Myocyte (in vitro differentiated cells): ENCODE data around the gene PTH2R. TPM values are rescaled to one million over a fixed set of nuclear protein-coding genes. Genes with fewer than 3 reads are reported as not detected.
A peak's percentile ranks its signal among the peaks of the same experiment; 100 is the strongest.
"Not testable (repeated sequence)": the region's sequence is repeated elsewhere in the genome, so short reads cannot be mapped to it uniquely, and the experiment has no call there.

ENCODE experiments used
- DNase-seq: peaks from one replicate; pipeline ENCODE4 v3.0.0-alpha.2; 2012; ENCODE audit warnings: low read depth
- total RNA-seq: library from RNA; depleted of rRNA; stranded (reverse); fragments of >200 nt; gene quantifications from 2 replicates; pipeline ENCODE4 v1.2.3, GENCODE V29; 2014

PTH2R gene
- total RNA-seq, 1 donor from 2014 or later, result not detected

DNA sequence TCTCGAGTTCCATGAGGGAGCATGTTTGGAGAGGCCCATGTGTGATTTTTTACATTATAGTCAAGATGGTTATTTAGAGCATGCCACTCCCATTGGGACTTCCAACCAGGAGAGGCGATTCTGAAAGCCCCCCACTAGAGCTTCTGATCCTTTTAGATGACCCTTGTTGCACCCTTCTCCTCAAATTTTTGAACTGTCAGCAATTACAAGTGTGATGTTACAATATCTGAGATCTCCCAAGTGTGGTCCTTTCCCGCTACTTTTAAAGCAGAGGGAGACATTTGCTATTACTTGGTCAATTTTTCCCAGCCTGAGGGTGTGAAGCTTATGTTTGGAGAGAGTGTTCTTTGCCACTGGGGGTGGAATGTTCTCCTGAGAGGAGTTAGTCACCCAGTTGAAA is 16.7 kb upstream of the PTH2R start:
- DNase-seq, result no peak

DNA sequence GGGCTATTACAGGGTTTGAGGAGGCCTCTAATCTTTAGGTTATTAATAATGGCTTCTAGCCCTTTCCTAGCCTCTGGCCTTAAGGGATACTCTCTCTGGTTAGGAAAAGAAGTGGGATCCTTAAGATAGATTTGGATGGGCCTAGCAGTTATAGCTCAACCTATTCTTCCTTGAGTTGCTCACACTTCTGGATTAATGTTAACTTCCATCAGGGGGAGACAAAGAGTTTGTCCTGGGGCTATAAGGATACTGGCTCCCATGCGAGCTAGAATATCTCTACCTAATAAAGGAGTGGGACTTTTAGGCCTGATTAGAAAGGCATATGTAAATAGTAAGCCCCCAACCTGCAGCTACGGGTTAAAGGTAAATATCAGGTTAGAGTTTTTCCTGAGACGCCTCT is 14.3 kb upstream of the PTH2R start:
- DNase-seq, result no peak

DNA sequence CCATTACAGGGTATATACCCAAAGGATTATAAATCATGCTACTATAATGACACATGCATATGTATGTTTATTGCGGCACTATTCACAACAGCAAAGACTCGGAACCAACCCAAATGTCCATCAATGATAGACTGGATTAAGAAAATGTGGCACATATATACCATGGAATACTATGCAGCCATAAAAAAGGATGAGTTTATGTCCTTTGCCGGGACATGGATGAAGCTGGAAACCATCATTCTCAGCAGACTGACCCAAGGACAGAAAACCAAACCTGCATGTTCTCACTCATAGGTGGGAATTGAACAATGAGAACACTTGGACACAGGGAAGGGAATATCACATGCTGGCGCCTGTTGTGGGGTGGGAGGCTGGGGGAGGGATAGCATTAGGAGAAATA is 9.8 kb upstream of the PTH2R start:
- DNase-seq, result not testable (repeated sequence)

DNA sequence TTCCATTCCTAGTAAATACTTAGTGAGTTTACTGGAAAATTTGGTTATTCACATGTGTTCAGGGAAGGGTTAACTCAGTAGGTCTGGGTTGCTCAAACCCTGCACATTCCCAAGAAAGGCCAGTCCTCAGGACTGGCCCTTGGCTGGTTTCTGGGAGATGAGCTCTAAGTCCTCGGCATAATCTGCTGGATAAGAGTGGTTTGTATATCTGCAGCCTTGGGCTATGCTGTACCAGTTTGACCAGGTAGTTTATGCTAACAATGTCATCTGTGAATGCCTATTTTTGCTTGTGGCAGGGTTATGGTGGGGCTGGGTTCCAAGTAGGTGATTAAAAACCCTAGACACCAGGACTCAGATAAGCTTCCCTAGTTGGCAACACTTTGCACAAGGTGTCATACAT is 7.4 kb upstream of the PTH2R start:
- DNase-seq, result no peak

DNA sequence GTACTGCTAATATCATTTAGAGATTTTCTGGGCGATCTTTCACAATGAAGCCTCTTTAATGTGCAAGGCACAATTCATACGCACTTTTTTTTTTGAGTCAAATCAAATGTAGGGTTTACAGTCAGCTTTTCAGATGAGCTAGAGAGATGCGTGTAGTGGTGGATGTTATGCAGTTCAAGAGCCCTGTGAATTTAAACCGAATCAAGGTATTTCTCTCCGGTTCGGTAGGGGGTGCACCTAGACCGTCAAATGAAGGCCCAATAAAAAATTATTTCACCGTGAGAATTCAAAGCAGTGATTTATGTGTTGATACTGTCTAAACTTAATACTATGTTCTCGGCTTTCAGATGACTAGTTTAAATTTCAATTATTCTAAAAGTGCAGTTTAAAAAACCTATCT is 1.1 kb downstream of the PTH2R start:
- peak; percentile 10 for DNase-seq

DNA sequence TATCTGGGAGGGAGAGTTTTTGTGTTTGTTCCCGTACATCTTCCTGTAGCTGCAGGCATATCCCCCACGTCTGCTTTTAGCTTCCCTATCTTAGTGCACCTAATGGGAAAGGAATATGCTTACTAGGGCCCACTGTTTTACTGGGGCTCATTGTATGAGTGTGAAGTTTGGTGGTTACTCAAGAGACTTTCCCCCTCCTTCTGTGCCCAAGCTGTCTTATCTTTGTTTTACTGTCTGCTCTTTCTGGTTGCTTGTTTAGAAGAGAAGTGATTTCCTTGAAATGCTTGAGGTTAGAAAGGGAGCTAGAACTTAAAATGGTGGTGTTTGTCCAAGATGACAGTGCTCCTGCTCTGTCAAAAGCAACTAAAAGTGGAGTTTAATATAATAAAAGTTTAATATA is 7.3 kb downstream of the PTH2R start:
- DNase-seq, result no peak

DNA sequence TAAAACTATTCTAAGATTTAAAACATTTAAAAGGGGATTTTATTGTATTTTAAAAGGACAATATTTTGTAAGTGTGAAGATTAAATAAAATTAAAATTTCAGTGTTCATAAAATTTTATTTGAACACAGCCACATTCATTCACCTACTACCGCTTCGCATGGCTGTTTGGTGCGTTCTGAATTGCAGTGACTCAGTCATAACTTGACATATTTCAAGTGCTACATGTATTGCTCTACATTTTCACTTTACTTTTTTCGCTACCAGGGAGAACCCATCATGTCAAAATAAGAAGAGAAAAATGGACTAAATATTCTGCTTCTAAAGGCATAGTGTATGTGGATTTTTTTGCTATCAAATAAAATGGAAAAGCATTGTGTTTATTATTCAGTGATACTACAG is 8.7 kb downstream of the PTH2R start:
- no peak for DNase-seq

DNA sequence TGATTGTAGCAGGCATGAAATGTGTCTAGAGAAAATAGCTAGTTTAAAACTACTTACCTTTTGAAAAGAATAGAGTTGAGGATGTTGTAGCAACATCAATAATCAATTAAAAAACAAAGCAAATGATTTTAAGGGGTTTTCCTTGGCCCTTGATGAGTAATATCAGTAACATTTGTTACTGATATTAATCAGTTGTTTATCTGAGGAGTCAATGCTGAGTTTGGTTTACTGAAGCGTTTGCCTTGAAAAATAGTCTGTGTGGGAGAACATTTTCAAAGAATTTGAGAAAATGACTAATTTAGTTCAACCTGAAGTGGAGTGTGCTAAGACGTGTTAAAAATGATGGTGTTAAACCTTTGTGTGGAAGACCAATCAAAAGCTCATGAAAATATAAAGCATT is 9.3 kb downstream of the PTH2R start:
- DNase-seq, result no peak

DNA sequence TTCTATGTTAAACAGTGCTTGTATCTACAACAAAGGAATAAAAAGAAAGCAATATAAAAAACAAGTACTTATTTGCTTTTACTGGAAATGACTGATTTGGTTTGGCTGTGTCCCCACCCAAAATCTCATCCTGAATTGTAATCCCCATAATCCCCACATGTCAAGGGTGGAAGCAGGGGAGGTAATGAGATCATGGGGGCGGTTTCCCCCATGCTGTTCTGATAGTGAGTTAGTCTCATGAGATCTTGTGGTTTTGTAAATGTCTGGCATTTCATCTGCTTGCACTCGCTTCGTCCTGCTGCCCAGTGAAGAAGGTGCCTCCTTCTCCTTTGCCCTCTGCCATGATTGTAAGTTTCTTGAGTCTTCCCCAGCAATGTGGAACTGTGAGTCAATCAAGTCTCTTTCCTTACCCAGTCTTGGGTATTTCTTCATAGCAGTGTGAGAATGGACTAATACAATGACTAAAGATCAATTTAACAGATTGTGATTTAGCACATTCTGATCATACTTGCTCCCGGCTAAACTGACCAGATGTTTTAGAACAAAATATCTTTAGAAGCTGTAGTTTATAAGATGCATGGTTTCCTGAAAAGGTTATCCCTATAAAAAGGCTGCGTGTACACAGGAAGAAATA is 19.9 kb downstream of the PTH2R start:
- peak; percentile 2 for DNase-seq

DNA sequence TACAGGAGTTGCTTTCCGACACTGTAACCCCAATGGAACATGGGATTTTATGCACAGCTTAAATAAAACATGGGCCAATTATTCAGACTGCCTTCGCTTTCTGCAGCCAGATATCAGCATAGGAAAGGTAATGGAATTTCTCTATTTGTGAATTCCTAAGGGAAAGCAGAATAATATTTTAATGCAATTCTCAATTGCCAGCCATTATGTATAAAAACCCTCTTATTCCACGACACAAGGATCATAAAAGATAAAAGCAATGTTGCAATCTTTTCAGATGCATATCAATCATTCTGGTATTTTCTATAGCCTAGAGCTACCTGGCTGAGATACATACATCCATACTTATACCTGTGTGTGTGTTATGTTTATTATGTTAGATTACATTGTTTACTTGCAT is 31.2 kb downstream of the PTH2R start:
- DNase-seq, result no peak

DNA sequence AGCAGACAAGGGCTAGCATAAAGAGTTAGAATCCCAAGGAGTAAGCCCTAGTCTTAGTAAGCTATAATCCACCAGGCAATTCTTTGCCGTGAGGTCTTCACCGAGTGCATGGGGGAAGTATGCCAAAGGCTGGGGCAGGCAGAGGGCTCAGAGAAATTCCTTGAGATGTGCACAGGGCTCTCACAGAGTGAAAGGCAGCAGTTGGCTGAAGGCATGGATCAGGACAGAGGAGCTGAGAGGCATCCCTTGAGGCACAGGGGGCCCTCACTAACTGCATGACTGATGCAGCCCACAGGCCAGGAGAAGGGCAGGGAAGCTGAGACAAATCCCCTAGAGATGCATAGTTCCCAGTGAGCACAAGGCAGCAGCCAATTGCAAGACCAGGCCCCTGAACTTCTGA is 34.1 kb downstream of the PTH2R start:
- no peak for DNase-seq

DNA sequence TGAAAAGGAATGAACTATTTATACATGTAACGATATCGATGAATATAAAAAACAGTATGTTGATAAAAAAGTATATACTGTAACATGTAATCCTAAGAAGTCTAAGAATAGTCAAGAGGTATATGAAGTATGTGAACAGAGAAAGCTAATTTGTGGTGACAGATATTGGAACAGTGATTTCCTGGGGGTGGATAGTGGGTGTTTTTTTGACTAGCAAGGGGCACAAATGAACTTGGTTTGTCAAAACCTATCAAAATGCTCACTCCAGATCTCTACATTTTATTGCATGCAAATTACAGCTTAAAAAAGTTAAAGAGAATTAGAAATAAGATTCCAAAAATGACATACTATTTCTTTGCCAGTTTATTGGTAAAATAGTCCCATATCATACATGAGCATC is 35.4 kb downstream of the PTH2R start:
- no peak for DNase-seq

DNA sequence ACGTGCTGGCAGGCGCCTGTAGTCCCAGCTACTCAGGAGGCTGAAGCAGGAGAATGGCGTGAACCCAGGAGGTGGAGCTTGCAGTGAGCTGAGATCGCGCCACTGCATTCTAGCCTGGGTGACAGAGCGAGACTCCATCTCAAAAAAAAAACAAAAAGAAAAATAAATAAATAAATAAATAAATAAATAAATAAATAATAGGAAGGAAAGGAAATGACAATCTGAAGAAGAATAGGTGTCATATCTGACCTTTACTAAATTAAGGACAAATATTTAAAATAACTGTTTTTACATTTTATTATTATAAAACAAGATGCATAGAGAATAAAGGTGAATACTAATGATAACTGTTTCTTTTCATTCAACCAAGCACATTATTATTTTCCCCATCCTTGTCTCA is 40.9 kb downstream of the PTH2R start:
- not testable (repeated sequence) for DNase-seq

DNA sequence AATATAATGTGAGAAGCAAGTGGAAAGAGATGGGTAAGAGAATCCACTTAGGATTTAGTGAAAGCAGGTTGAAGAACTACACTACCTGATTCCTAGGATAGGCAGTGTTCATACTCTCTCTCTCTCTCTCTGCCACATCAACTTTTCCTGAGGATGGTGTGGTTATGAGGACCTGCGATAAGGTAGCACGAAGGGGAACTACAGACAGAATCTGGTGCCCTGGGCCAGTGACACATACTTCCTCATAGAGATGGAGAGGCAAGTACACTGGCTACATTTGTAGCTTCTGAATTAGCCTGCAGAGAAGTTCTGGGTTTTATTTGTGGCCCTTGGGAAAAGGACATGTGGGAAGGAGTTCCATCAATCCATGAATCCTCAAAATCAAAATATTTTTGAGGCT is 44.5 kb downstream of the PTH2R start:
- DNase-seq, result no peak

DNA sequence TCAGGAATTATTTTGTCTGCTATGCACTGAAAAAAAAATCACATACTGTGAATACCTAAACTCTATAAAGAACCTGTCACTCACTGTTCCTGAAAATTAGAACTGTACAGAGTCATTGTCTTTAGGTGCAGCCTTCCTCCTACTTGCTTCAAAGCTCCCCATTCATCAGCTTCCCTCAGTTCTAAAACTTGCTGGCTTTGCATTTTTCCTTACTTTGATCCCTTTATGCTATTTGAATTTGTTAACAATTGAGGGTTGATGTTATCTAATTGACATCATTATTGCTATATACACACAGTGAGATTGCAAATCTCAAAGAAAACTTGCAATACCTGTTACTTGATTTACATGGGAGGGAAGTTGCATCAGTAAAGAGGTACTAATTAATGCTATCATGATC is 48.3 kb downstream of the PTH2R start:
- DNase-seq, result no peak

DNA sequence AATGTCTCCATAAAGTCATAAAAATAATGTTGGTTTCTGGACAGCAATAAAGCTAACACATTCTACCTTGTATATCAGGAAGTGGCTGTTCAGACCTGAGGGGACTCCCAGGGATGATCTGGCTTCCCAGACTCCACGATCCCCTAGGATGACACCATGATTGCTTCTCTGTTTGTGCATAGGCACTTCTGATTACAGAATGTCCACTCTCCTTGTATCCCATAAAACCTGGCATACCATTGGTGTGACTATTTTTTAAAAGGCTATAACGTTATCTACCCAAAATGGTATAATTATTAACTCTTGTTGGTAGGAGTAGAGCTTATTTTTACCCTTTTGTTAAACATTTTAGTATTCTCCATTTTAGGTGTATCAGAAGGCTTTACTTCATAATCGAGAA is 57.1 kb downstream of the PTH2R start:
- DNase-seq, result no peak

DNA sequence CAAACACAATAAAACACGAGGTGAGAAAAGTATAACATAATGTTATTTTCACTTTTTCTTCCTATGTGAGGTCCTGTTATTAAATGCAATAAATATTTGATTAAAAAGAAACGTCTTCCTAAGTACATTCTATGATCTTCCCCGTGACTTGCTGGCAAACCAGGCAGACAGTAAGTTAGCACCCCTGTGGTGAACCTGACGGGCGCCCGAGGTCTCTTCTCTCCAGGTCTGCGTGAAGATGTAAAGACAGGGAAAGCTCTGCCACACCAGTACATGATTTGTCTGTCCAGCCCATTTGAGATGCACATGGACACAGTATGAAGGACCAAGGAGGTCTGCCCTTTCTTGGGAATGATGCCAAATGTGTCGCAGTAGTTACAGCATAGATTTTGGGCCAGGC is 57.6 kb downstream of the PTH2R start:
- DNase-seq, result no peak

DNA sequence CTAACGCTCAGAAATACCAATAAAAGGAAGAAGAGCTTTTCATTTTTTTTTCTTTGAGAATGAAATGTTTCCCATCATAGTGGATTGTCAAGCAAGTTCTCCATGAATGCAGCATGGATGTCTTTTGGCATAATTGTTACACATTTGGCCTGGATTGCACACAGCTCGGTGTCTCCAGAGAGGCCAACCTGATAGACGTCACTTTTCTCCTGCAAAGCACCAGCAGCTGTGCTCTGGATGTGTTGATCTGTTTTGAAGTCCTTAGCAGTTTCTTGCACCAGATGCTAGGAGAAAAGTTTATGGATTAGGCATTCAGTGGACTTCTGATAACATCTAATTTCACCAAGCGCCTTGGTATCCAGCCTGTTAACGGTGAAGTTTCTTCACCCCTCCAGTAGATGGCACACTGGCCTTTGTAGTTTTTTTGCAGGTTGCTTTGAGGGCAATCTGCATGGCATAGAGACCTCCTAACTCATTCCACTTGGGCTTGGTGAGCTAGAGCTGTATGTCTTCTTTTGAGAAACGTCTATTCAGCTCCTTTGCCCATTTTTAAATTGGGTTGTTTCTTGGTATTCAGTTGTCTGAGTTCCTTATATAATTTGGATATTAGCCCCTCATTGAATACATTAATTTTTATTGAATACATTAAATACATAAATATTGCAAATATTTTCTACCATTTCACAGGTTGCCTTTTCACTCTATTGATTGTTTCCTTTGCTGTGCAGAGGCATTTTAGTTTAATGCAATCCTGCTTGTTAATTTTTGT is 59.7 kb downstream of the PTH2R start:
- peak; percentile 24 for DNase-seq

DNA sequence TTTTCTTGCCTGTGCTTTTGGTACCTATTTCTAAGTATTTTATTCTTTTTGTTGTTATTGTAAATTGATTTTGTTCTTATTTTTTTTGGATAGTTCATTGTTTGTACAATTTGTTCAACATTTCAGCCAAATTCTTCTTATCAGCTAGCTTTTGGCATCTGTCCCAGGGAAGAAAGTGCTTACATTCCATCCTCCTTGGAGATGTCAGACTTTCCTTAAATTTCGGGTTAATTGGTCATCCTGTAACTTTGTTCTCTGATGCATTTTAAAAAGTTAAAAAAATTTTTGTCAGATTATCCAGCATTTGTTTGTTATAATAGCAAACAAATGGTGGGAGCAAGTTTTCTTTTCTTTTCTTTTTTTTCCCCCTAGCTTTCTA is 60.3 kb downstream of the PTH2R start:
- DNase-seq, result no peak

DNA sequence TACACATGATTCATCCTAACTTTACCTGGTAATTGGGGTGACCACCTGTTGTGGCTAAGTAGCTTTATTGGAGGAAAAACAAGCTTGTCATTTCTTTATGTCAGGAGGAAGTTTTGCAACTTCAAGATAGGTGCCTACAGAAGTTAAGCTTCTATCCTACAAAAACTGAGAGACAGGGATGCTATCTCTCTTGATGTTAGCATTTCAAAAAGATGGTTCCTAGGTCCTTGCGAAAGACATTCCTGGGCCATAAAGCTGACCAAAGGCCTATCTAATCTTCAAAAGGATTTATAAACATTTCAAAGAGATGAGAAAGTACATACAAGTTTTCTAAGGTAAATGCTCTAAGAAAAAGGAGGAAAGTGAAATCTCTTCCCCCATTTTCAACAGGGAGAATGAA is 61.0 kb downstream of the PTH2R start:
- DNase-seq, result no peak

DNA sequence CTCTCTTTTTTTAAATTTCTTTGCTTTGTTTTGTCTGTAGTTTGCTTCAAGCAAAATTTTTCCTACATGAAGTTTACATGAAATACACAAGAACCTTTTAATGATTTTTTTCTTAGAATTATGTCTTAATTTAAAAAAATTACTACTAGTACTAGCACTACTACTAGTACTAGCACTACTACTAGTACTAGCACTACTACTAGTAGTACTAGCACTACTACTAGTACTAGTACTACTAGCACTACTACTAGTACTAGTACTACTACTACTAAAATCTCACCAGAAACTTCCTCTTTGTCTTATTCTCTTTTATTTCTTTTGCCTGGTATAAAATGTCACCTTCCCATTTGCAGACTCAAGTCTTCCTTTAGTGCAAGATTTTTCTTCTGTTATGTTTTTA is 71.1 kb downstream of the PTH2R start:
- DNase-seq, result no peak

DNA sequence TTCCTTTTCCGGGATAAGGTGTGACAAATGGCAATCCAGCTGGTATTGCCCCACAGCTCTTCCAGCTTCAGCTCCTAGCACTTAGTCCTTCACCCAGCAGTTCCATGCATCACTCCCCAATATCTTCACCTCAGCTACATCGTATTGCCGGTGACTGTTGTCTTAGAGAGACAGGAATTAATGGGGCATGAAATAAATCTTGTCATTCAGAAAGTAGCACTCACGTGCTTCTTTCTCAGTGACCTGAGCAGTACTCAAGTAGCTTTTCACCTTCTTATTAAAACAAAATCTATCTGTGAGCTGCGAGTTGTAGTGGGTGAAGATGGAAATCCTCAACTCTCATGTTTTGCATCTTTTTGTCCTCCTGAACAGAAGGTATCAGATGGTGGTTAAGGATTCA is 72.8 kb downstream of the PTH2R start:
- no peak for DNase-seq

DNA sequence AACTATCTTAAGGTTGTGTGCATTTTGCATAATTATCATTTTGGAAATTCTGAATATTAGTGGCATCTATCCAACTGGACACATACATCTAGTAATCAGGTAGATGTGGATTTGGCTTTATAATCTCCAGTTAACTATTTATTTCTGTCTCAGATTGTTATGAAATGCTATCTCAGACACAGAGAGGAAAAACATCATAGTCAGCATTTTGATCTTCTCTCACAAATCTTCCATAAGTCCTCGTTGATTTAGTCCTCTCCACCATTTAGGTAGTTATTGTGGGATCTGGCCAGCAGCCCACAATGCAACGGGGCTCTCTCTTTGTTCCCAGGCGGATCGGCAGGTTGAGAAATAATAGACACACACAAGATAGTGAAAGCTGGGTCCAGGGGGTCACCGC is 75.4 kb downstream of the PTH2R start:
- DNase-seq, result not testable (repeated sequence)
